ENCODE results near the gene YY1.

The YY1 gene

GRCh38 chr14:100239840-100240667 lies 1.1 kb downstream of the YY1 start:
- Histone ChIP-seq H3K9ac (ENCODE audit: low read length) (peak overlapping the region; percentile 40), H3K36me3 (ENCODE audit: control insufficient read depth, insufficient read depth, low read length) (no peaks in the 10 kb centered on the region), H3K4me3 (ENCODE audit: low read length) (peak overlapping the region; percentile 95), H3K4me1 (ENCODE audit: control insufficient read depth, insufficient read depth, low read length) (peaks cover 23% of the 10 kb centered on the region), H3K27me3 (ENCODE audit: control insufficient read depth, insufficient read depth, low read length) (no peaks in the 10 kb centered on the region), H3K27ac (ENCODE audit: low read depth, low read length) (peak overlapping the region; percentile 90)

- H3K9ac ChIP-seq (ENCODE audit: low read length), result peak overlapping the region; percentile 27
- H3K4me1 ChIP-seq (ENCODE audit: control insufficient read depth, insufficient read depth, low read length), result peaks cover 23% of the 10 kb centered on the region
- peak overlapping the region; percentile 63 for H3K4me3 ChIP-seq (ENCODE audit: low read length)
- H3K36me3 ChIP-seq (ENCODE audit: control insufficient read depth, insufficient read depth, low read length), result no peaks in the 10 kb centered on the region
- no peaks in the 10 kb centered on the region for H3K27me3 ChIP-seq (ENCODE audit: control insufficient read depth, insufficient read depth, low read length)
- H3K27ac ChIP-seq (ENCODE audit: low read depth, low read length), result peak overlapping the region; percentile 88
These were observed 1.7 kb downstream of the YY1 start for GRCh38 chr14:100240668-100241032.

GRCh38 chr14:100241279-100241678 lies 2.3 kb downstream of the YY1 start:
- Histone ChIP-seq H3K4me3 (ENCODE audit: low read length) (peak overlapping the region; percentile 63), H3K4me1 (ENCODE audit: control insufficient read depth, insufficient read depth, low read length) (peaks cover 24% of the 10 kb centered on the region), H3K27me3 (ENCODE audit: control insufficient read depth, insufficient read depth, low read length) (no peaks in the 10 kb centered on the region), H3K9ac (ENCODE audit: low read length) (peak overlapping the region; percentile 27), H3K27ac (ENCODE audit: low read depth, low read length) (peak overlapping the region; percentile 88), H3K36me3 (ENCODE audit: control insufficient read depth, insufficient read depth, low read length) (no peaks in the 10 kb centered on the region)

DNA sequence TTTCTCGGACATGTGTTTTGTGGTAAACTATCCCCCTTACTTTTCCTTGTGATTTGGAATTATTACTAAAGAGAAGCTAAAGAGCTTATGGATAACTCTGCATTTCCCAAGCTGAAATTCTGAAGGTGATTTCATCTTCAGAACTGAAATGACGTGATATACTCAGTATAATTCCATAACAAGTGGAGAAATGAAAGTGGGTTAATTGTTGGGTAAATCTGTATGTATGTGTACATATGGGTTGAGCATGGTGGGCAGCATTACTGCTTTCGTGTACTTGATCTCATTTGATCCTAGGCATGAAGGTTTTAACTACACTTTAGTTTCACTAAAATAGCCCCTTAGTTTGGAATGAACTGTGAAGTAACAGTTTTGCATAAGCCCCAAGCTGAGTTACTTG lies 4.1 kb downstream of the YY1 start:
- Histone ChIP-seq H3K9ac (ENCODE audit: low read length) (no peak overlapping the region), H3K27me3 (ENCODE audit: control insufficient read depth, insufficient read depth, low read length) (no peaks in the 10 kb centered on the region), H3K36me3 (ENCODE audit: control insufficient read depth, insufficient read depth, low read length) (no peaks in the 10 kb centered on the region), H3K4me1 (ENCODE audit: control insufficient read depth, insufficient read depth, low read length) (peaks cover 21% of the 10 kb centered on the region), H3K4me3 (ENCODE audit: low read length) (peak overlapping the region; percentile 21), H3K27ac (ENCODE audit: low read depth, low read length) (peak overlapping the region; percentile 14)

GRCh38 chr14:100246809-100247428 lies 8.0 kb downstream of the YY1 start:
- Histone ChIP-seq H3K27me3 (ENCODE audit: control insufficient read depth, insufficient read depth, low read length) (no peaks in the 10 kb centered on the region), H3K4me1 (ENCODE audit: control insufficient read depth, insufficient read depth, low read length) (peaks cover 13% of the 10 kb centered on the region), H3K27ac (ENCODE audit: low read depth, low read length) (no peak overlapping the region), H3K4me3 (ENCODE audit: low read length) (no peak overlapping the region), H3K9ac (ENCODE audit: low read length) (no peak overlapping the region), H3K36me3 (ENCODE audit: control insufficient read depth, insufficient read depth, low read length) (no peaks in the 10 kb centered on the region)

- Histone ChIP-seq H3K27me3 (ENCODE audit: control insufficient read depth, insufficient read depth, low read length) (no peaks in the 10 kb centered on the region), H3K9ac (ENCODE audit: low read length) (no peak overlapping the region), H3K4me1 (ENCODE audit: control insufficient read depth, insufficient read depth, low read length) (peaks cover 5% of the 10 kb centered on the region), H3K4me3 (ENCODE audit: low read length) (no peak overlapping the region), H3K36me3 (ENCODE audit: control insufficient read depth, insufficient read depth, low read length) (no peaks in the 10 kb centered on the region), H3K27ac (ENCODE audit: low read depth, low read length) (no peak overlapping the region)
These were observed 12.0 kb downstream of the YY1 start for GRCh38 chr14:100250732-100251465.

- Histone ChIP-seq H3K9ac (ENCODE audit: low read length) (no peak overlapping the region), H3K27me3 (ENCODE audit: control insufficient read depth, insufficient read depth, low read length) (no peaks in the 10 kb centered on the region), H3K36me3 (ENCODE audit: control insufficient read depth, insufficient read depth, low read length) (no peaks in the 10 kb centered on the region), H3K4me1 (ENCODE audit: control insufficient read depth, insufficient read depth, low read length) (no peaks in the 10 kb centered on the region), H3K27ac (ENCODE audit: low read depth, low read length) (no peak overlapping the region), H3K4me3 (ENCODE audit: low read length) (no peak overlapping the region)
These were observed 13.7 kb downstream of the YY1 start for GRCh38 chr14:100252684-100253083.

DNA sequence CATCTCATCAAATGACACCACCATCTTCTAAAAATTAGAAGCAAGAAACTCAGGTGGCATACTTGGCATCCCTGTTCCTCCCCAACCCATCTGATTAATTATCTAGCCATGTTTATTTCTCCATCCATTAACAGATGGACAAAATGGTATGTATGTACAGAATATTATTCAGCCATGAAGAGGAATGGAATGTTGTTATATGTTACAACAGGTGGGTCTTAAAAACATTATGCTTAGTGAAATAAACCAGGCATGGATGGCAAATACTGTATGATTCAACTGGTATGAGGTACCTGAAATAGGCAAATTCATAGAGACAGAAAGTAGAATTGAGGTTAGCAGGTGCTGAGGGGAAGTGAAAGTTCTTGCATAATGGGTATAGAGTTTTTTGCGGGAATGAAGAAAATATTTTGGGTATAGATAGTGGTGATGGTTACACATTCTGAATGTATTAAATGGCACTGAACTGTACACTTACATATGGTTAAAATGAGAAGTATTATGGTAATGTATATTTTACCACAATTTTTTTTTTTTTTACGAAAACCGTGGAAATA lies 17.5 kb downstream of the YY1 start:
- no peaks in the 10 kb centered on the region for H3K36me3 ChIP-seq (ENCODE audit: control insufficient read depth, insufficient read depth, low read length)
- H3K4me1 ChIP-seq (ENCODE audit: control insufficient read depth, insufficient read depth, low read length), result no peaks in the 10 kb centered on the region
- H3K4me3 ChIP-seq (ENCODE audit: low read length), result no peak overlapping the region
- no peak overlapping the region for H3K9ac ChIP-seq (ENCODE audit: low read length)
- H3K27ac ChIP-seq (ENCODE audit: low read depth, low read length), result no peak overlapping the region
- no peaks in the 10 kb centered on the region for H3K27me3 ChIP-seq (ENCODE audit: control insufficient read depth, insufficient read depth, low read length)

- no peak overlapping the region for H3K27ac ChIP-seq (ENCODE audit: low read depth, low read length)
- no peak overlapping the region for H3K9ac ChIP-seq (ENCODE audit: low read length)
- H3K4me1 ChIP-seq (ENCODE audit: control insufficient read depth, insufficient read depth, low read length), result no peaks in the 10 kb centered on the region
- no peak overlapping the region for H3K4me3 ChIP-seq (ENCODE audit: low read length)
- H3K27me3 ChIP-seq (ENCODE audit: control insufficient read depth, insufficient read depth, low read length), result no peaks in the 10 kb centered on the region
- peaks cover 7% of the 10 kb centered on the region for H3K36me3 ChIP-seq (ENCODE audit: control insufficient read depth, insufficient read depth, low read length)
These were observed 22.7 kb downstream of the YY1 start for GRCh38 chr14:100261621-100262020.

- H3K27ac ChIP-seq (ENCODE audit: low read depth, low read length), result no peak overlapping the region
- no peaks in the 10 kb centered on the region for H3K4me1 ChIP-seq (ENCODE audit: control insufficient read depth, insufficient read depth, low read length)
- H3K9ac ChIP-seq (ENCODE audit: low read length), result no peak overlapping the region
- H3K36me3 ChIP-seq (ENCODE audit: control insufficient read depth, insufficient read depth, low read length), result peaks cover 7% of the 10 kb centered on the region
- H3K4me3 ChIP-seq (ENCODE audit: low read length), result no peak overlapping the region
- no peaks in the 10 kb centered on the region for H3K27me3 ChIP-seq (ENCODE audit: control insufficient read depth, insufficient read depth, low read length)
These were observed 23.6 kb downstream of the YY1 start for GRCh38 chr14:100262545-100262944.

DNA sequence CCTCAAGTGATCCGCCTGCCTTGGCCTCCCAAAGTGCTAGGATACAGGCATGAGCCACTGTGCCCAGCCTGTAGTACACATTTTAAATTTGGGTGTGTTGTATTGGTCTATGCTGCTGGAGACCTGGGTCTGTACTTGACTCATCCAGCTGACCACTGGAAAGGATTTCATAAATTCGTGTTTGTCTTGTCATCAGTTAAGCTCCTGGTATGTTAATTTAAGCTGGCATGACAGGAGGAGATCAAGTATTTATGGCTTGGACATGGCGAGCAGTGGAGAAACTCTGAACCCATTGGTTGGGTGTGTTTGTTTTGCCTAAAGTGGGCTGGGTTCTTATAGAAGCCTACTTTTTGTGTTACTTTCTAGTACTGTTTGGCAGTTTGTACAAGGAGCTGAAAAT lies 24.2 kb downstream of the YY1 start:
- H3K27ac ChIP-seq (ENCODE audit: low read depth, low read length), result no peak overlapping the region
- H3K27me3 ChIP-seq (ENCODE audit: control insufficient read depth, insufficient read depth, low read length), result no peaks in the 10 kb centered on the region
- H3K36me3 ChIP-seq (ENCODE audit: control insufficient read depth, insufficient read depth, low read length), result peaks cover 7% of the 10 kb centered on the region
- H3K4me3 ChIP-seq (ENCODE audit: low read length), result no peak overlapping the region
- no peaks in the 10 kb centered on the region for H3K4me1 ChIP-seq (ENCODE audit: control insufficient read depth, insufficient read depth, low read length)
- no peak overlapping the region for H3K9ac ChIP-seq (ENCODE audit: low read length)

- Histone ChIP-seq H3K9ac (ENCODE audit: low read length) (no peak overlapping the region), H3K4me3 (ENCODE audit: low read length) (no peak overlapping the region), H3K27me3 (ENCODE audit: control insufficient read depth, insufficient read depth, low read length) (no peaks in the 10 kb centered on the region), H3K36me3 (ENCODE audit: control insufficient read depth, insufficient read depth, low read length) (peaks cover 7% of the 10 kb centered on the region), H3K4me1 (ENCODE audit: control insufficient read depth, insufficient read depth, low read length) (no peaks in the 10 kb centered on the region), H3K27ac (ENCODE audit: low read depth, low read length) (no peak overlapping the region)
These were observed 29.0 kb downstream of the YY1 start for GRCh38 chr14:100267990-100268389.

Data from rectal smooth muscle tissue (tissue), 1 donor.